CD4-positive, alpha-beta T cell treated with Interleukin-17A for 4 hours (primary cell): ENCODE data around the gene AKAP6.

Experiments used
- DNase-seq: peaks from one replicate; pipeline ENCODE4 v3.0.0-alpha.2; 2020; ENCODE audit warnings: mixed read lengths

Gene AKAP6

GRCh38 chr14:32494609-32495434 is 165.7 kb downstream of the AKAP6 start:
- DNase-seq = no peak

- no peak for DNase-seq
Observed at GRCh38 chr14:32495435-32495734, 166.3 kb downstream of the AKAP6 start.

GRCh38 chr14:32497248-32497647 is 168.2 kb downstream of the AKAP6 start:
- no peak for DNase-seq

GRCh38 chr14:32507029-32507984 is 178.2 kb downstream of the AKAP6 start:
- DNase-seq = no peak

- no peak for DNase-seq
Observed at GRCh38 chr14:32508281-32508680, 179.2 kb downstream of the AKAP6 start.

GRCh38 chr14:32509632-32510187 is 180.6 kb downstream of the AKAP6 start:
- no peak for DNase-seq

- DNase-seq = no peak
Observed at GRCh38 chr14:32510815-32511214, 181.7 kb downstream of the AKAP6 start.

GRCh38 chr14:32512348-32512747 is 183.2 kb downstream of the AKAP6 start:
- no peak for DNase-seq

- DNase-seq = no peak
Observed at GRCh38 chr14:32512813-32513212, 183.7 kb downstream of the AKAP6 start.

- no peak for DNase-seq
Observed at GRCh38 chr14:32513571-32514009, 184.5 kb downstream of the AKAP6 start.

- DNase-seq = no peak
Observed at GRCh38 chr14:32514236-32514635, 185.1 kb downstream of the AKAP6 start.

- no peak for DNase-seq
Observed at GRCh38 chr14:32514681-32515080, 185.6 kb downstream of the AKAP6 start.

GRCh38 chr14:32524609-32525375 is 195.7 kb downstream of the AKAP6 start:
- no peak for DNase-seq

GRCh38 chr14:32525591-32525990 is 196.5 kb downstream of the AKAP6 start:
- DNase-seq = no peak

GRCh38 chr14:32530800-32531199 is 201.7 kb downstream of the AKAP6 start:
- DNase-seq = no peak

- DNase-seq = no peak
Observed at GRCh38 chr14:32531942-32532515, 202.9 kb downstream of the AKAP6 start.

GRCh38 chr14:32534145-32534544 is 205.0 kb downstream of the AKAP6 start:
- no peak for DNase-seq

GRCh38 chr14:32536175-32536574 is 207.1 kb downstream of the AKAP6 start:
- no peak for DNase-seq

- no peak for DNase-seq
Observed at GRCh38 chr14:32537166-32537565, 208.1 kb downstream of the AKAP6 start.

GRCh38 chr14:32542507-32542906 is 213.4 kb downstream of the AKAP6 start:
- DNase-seq = no peak

GRCh38 chr14:32545095-32545494 is 216.0 kb downstream of the AKAP6 start:
- DNase-seq = no peak

- DNase-seq = no peak
Observed at GRCh38 chr14:32545506-32546210, 216.6 kb downstream of the AKAP6 start.
